ENCODE measurements around the gene KCNQ1. TPM values are rescaled to one million over a fixed set of nuclear protein-coding genes. Genes with fewer than 3 reads are reported as not detected.

Gene KCNQ1
- total RNA-seq, 2 experiments from 2014 or later, result 8.7 to 9.5 TPM

- ATAC-seq (peak; percentile 87), DNase-seq (peak; percentile 83)
- intact Hi-C loops (cut with micrococcal nuclease), result loop anchor here (5.0 kb wide), 1 partner anchor 458 kb away; no protein-coding TSS in a partner anchor
- Mint-ChIP-seq H3K27me3 (peaks cover 5% of the 10 kb centered on the region), H3K4me3 (peak within 1 kb of the TSS; percentile 76), H3K4me1 (ENCODE audit: low read depth) (peaks cover 4% of the 10 kb centered on the region), H3K27ac (no peak within 1 kb of the TSS), H3K36me3 (ENCODE audit: low read depth) (no peaks in the 10 kb centered on the region), H3K9me3 (no peaks in the 10 kb centered on the region)
- ChIA-PET POLR2A (interaction anchor here (1.2 kb wide), 2 partner anchors 10 to 353 kb away, joined by 3 read pairs; no protein-coding TSS in a partner anchor), CTCF (interaction anchor here (0.9 to 13.7 kb wide), 7 partner anchors 8 to 586 kb away, joined by 3 to 412 read pairs (median 4); no protein-coding TSS in a partner anchor)
- no peak for TF ChIP-seq CTCF (IDR thresholded peaks at IDR 0.05)
These were observed 440.9 kb downstream of the KCNQ1 start, which contains the start of gene CDKN1C for GRCh38 chr11:2885678-2886081. TSS of gene CDKN1C (minus strand) at chr11:2885775. CDS start at chr11:2885456, 319 bp downstream.

- ATAC-seq (peak; percentile 1), DNase-seq (peak; percentile 42)
- H3K4me3 Mint-ChIP-seq, result peak overlapping the region; percentile 35
- H3K27me3 Mint-ChIP-seq, result peaks cover 5% of the 10 kb centered on the region
- no peaks in the 10 kb centered on the region for H3K36me3 Mint-ChIP-seq (ENCODE audit: low read depth)
- H3K4me1 Mint-ChIP-seq (ENCODE audit: low read depth), result peaks cover 7% of the 10 kb centered on the region
- ChIA-PET CTCF (interaction anchor here (0.9 to 13.7 kb wide), 7 partner anchors 9 to 587 kb away, joined by 3 to 412 read pairs (median 4); no protein-coding TSS in a partner anchor), POLR2A (interaction anchor here (1.2 to 1.8 kb wide), 2 partner anchors 10 to 353 kb away, joined by 3 to 13 read pairs; no protein-coding TSS in a partner anchor)
- intact Hi-C loops (cut with micrococcal nuclease), result loop anchor here (5.0 kb wide), 1 partner anchor 459 kb away; no protein-coding TSS in a partner anchor
- no peak overlapping the region for H3K27ac Mint-ChIP-seq
- H3K9me3 Mint-ChIP-seq, result no peaks in the 10 kb centered on the region
- no peak for TF ChIP-seq CTCF (IDR thresholded peaks at IDR 0.05)
These were observed 441.5 kb downstream of the KCNQ1 start for GRCh38 chr11:2886191-2886894.

- DNase-seq, result no peak
- intact Hi-C loops (cut with micrococcal nuclease), result loop anchor here (5.0 kb wide), 1 partner anchor 460 kb away; no protein-coding TSS in a partner anchor
- H3K27ac Mint-ChIP-seq, result no peak overlapping the region
- CTCF ChIA-PET, result interaction anchor here (0.9 to 13.7 kb wide), 14 partner anchors 8 to 486 kb away, joined by 3 to 412 read pairs (median 4); partner anchors contain the start of gene TSSC4
- peaks cover 13% of the 10 kb centered on the region for H3K4me1 Mint-ChIP-seq (ENCODE audit: low read depth)
- no peak for TF ChIP-seq CTCF (IDR thresholded peaks at IDR 0.05)
- POLR2A ChIA-PET, result interaction anchor here (0.6 to 1.8 kb wide), 5 partner anchors 9 to 354 kb away, joined by 3 to 13 read pairs (median 3); partner anchors contain the start of gene KCNQ1OT1
- no peaks in the 10 kb centered on the region for H3K9me3 Mint-ChIP-seq
- peak overlapping the region; percentile 35 for H3K4me3 Mint-ChIP-seq
- peaks cover 5% of the 10 kb centered on the region for H3K27me3 Mint-ChIP-seq
- H3K36me3 Mint-ChIP-seq (ENCODE audit: low read depth), result no peaks in the 10 kb centered on the region
- ATAC-seq, result no peak
These were observed 442.1 kb downstream of the KCNQ1 start for GRCh38 chr11:2886936-2887335.

GRCh38 chr11:2887515-2888195 is 442.8 kb downstream of the KCNQ1 start:
- ATAC-seq, result no peak
- intact Hi-C loops (cut with micrococcal nuclease), result loop anchor here (1.0 to 5.0 kb wide), 2 partner anchors 354 to 460 kb away; no protein-coding TSS in a partner anchor
- no peak for TF ChIP-seq CTCF (IDR thresholded peaks at IDR 0.05)
- H3K9me3 Mint-ChIP-seq, result no peaks in the 10 kb centered on the region
- peaks cover 17% of the 10 kb centered on the region for H3K4me1 Mint-ChIP-seq (ENCODE audit: low read depth)
- CTCF ChIA-PET, result interaction anchor here (0.7 to 13.7 kb wide), 32 partner anchors 8 to 487 kb away, joined by 3 to 412 read pairs (median 4); partner anchors contain the start of genes PHLDA2 and TSSC4
- peaks cover 5% of the 10 kb centered on the region for H3K27me3 Mint-ChIP-seq
- POLR2A ChIA-PET, result interaction anchor here (0.6 to 1.8 kb wide), 4 partner anchors 9 to 355 kb away, joined by 3 to 13 read pairs (median 3); partner anchors contain the start of gene KCNQ1OT1
- DNase-seq, result no peak
- H3K36me3 Mint-ChIP-seq (ENCODE audit: low read depth), result no peaks in the 10 kb centered on the region
- no peak overlapping the region for H3K27ac Mint-ChIP-seq
- no peak overlapping the region for H3K4me3 Mint-ChIP-seq

Data from activated CD8-positive, alpha-beta T cell treated with anti-CD3 and anti-CD28 coated beads for 36 hours (primary cell).